NCI-H146 treated with DMSO at 0.1 percent for 48 hours (cell line): ENCODE data around the gene CYP2S1.
"Not testable (repeated sequence)": the region's sequence is repeated elsewhere in the genome, so short reads cannot be mapped to it uniquely, and the experiment has no call there.

Experiments used
- DNase-seq: peaks from one replicate; lab custom pipeline; 2025; ENCODE audit not compliant: unreplicated experiment; lab: John Stamatoyannopoulos, UW

Gene CYP2S1, protein sequence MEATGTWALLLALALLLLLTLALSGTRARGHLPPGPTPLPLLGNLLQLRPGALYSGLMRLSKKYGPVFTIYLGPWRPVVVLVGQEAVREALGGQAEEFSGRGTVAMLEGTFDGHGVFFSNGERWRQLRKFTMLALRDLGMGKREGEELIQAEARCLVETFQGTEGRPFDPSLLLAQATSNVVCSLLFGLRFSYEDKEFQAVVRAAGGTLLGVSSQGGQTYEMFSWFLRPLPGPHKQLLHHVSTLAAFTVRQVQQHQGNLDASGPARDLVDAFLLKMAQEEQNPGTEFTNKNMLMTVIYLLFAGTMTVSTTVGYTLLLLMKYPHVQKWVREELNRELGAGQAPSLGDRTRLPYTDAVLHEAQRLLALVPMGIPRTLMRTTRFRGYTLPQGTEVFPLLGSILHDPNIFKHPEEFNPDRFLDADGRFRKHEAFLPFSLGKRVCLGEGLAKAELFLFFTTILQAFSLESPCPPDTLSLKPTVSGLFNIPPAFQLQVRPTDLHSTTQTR

GRCh38 chr19:41192574-41193429 lies at the start of gene CYP2S1:
TSS of gene CYP2S1 (plus strand) at chr19:41193219. CDS start at chr19:41193265, 46 bp downstream.
- DNase-seq: no peak

- DNase-seq: peak; percentile 2
Observed at GRCh38 chr19:41144403-41144802, 48.6 kb upstream of the CYP2S1 start.

- DNase-seq: no peak
Observed at GRCh38 chr19:41149831-41150230, 43.2 kb upstream of the CYP2S1 start.

- not testable (repeated sequence) for DNase-seq
Observed at GRCh38 chr19:41150986-41151385, 42.0 kb upstream of the CYP2S1 start.

GRCh38 chr19:41154060-41154459 lies 39.0 kb upstream of the CYP2S1 start:
- DNase-seq: no peak

GRCh38 chr19:41156207-41156606 lies 36.8 kb upstream of the CYP2S1 start:
- DNase-seq: no peak

GRCh38 chr19:41159881-41160280 lies 33.1 kb upstream of the CYP2S1 start:
- no peak for DNase-seq

DNA sequence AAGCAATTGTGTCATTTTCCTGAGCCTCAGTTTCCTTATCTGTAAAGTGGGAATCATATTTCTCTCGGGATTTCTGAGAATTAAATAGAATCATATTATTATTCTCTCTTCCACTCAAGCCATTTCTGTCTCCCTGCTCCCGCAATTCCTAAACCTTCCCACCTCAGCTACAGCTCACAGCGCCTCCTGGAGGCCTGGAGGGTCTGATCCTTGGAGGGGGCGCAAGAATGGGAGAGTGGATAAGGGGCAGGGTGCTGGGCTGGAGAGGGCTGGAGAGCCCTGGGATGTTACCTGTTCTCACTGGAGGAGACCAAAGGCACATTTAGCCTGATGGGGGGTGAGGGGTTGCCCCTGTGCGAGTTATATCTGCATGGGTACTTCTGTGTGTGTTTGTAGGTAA lies 31.1 kb upstream of the CYP2S1 start:
- no peak for DNase-seq

GRCh38 chr19:41166944-41167804 lies 25.8 kb upstream of the CYP2S1 start:
- no peak for DNase-seq

- DNase-seq: no peak
Observed at GRCh38 chr19:41172297-41173164, 20.5 kb upstream of the CYP2S1 start.

- DNase-seq: no peak
Observed at GRCh38 chr19:41174297-41174928, 18.6 kb upstream of the CYP2S1 start.

DNA sequence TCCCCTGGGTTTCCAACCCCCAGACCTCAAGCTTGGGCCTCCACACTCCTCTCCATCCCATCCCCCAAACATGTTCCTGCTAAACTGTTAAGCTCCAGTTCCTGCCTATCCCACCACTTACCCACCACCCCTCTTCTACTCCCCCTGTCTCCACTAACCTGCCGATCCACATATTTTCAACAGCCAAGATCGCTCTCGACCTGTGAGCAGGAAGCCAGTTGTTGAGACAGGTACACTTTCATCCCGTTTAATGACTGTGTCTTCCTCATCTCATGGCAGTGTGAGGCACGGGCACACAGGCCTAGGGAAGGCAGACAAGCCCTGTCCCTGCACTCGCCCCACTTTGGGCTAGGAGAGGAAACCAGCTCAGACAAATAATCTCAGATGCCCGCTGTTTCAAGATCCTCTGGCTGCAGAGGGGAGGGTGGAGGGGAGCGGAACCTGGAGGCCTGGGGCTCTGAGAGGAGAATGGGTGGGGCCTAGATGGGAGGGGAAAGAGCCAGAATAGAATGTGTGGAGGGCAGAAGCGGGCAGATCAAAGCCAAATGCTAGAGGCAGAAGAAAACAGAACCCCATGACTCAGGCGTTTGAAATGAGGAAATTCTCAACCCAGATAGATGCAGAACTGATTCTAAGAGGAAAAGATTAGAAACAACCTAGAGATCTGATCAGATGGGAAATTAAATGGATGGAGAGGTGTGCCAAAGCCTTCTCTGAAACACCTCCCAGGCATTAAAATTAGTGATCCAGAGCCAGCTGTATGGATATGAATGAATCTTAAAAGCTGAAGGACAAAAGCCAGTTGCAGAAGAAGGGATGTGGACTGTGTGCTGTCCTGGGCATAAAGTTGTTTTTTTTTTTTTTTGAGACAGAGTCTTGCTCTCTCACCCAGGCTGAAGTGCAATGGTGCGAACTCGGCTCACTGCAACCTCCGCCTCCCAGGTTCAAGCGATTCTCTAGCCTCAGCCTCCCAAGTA lies 16.9 kb upstream of the CYP2S1 start:
- DNase-seq: no peak

- not testable (repeated sequence) for DNase-seq
Observed at GRCh38 chr19:41180173-41180572, 12.8 kb upstream of the CYP2S1 start.

GRCh38 chr19:41186971-41187883 lies 5.8 kb upstream of the CYP2S1 start:
- no peak for DNase-seq

- DNase-seq: no peak
Observed at GRCh38 chr19:41187884-41188279, 5.1 kb upstream of the CYP2S1 start.

GRCh38 chr19:41189425-41190065 lies 3.5 kb upstream of the CYP2S1 start:
- no peak for DNase-seq
